ENCODE results near the gene FTL. TPM values are rescaled to one million over a fixed set of nuclear protein-coding genes. Genes with fewer than 3 reads are reported as not detected.

FTL gene
- total RNA-seq, 1 experiment from 2014 or later, result 1,245 TPM

GRCh38 chr19:48945415-48945814 is 19.7 kb upstream of the FTL start:
- Histone ChIP-seq H4K91ac (ENCODE audit: insufficient read length, low read depth, low read length) (no peak overlapping the region), H4K5ac (ENCODE audit: insufficient read length, low read depth, low read length) (no peak overlapping the region), H3K27ac (ENCODE audit: insufficient read length, low read depth, low read length) (no peak overlapping the region), H2BK12ac (ENCODE audit: insufficient read length, low read depth, low read length) (no peak overlapping the region), H3K4me1 (ENCODE audit: insufficient read depth, low read length) (no peaks in the 10 kb centered on the region), H3K4me2 (ENCODE audit: insufficient read depth, insufficient read length, low read length) (no peak overlapping the region), H2BK120ac (ENCODE audit: low read depth, low read length, poor library complexity, severe bottlenecking) (no peak overlapping the region), H3K14ac (ENCODE audit: insufficient read depth, low read length) (no peak overlapping the region), H3K56ac (ENCODE audit: insufficient read length, low read depth, low read length) (no peak overlapping the region), H3K4ac (ENCODE audit: low read depth, low read length) (no peak overlapping the region), H3K79me2 (ENCODE audit: insufficient read depth, low read length) (no peaks in the 10 kb centered on the region), H2BK5ac (ENCODE audit: insufficient read length, low read length) (no peak overlapping the region), H4K8ac (replicated peaks; ENCODE audit: insufficient read length, low read depth, low read length) (no peak overlapping the region), H2AFZ (ENCODE audit: low read length) (no peak overlapping the region), H3K23me2 (ENCODE audit: insufficient read length, low read depth, low read length, poor library complexity, severe bottlenecking) (no peaks in the 10 kb centered on the region), H3K18ac (ENCODE audit: insufficient read length, low read depth, low read length) (no peak overlapping the region), H2BK20ac (ENCODE audit: low read depth, low read length, poor library complexity, severe bottlenecking) (no peak overlapping the region), H3K79me1 (ENCODE audit: insufficient read depth, low read depth, low read length, poor library complexity, severe bottlenecking) (no peaks in the 10 kb centered on the region), H3K9ac (ENCODE audit: extremely low read depth, insufficient read length, low read length) (no peak overlapping the region), H3T11ph (ENCODE audit: low read length) (no peak overlapping the region), H3K27me3 (ENCODE audit: insufficient read depth, low read length) (no peaks in the 10 kb centered on the region; the same call in 1 of the 2 replicates), H2BK15ac (ENCODE audit: low read depth, low read length) (no peak overlapping the region), H3K23ac (ENCODE audit: insufficient read length, low read depth, low read length) (no peak overlapping the region), H2AK5ac (ENCODE audit: insufficient read length, low read length) (no peak overlapping the region), H4K20me1 (ENCODE audit: control insufficient read depth, insufficient read depth, insufficient read length) (no peaks in the 10 kb centered on the region), H3K9me3 (ENCODE audit: control insufficient read depth, low read depth, low read length) (no peaks in the 10 kb centered on the region)
- TF ChIP-seq CTCF (conservative IDR thresholded peaks at IDR 0.05), result no peak
- H3K4me1 Mint-ChIP-seq, result no peaks in the 10 kb centered on the region
- H3K36me3 Mint-ChIP-seq (ENCODE audit: insufficient read depth in 1 of 3, low read depth in 3 of 3), result peaks cover 8 to 10% (median 8%) of the 10 kb centered on the region in 3 experiments; a peak in 6 of 7 replicates
- 0 out of 2 replicates have a peak, but pooled peaks cover 5% of the 10 kb centered on the region for H3K27me3 Mint-ChIP-seq (ENCODE audit: low read depth)
- no CpG with 5 or more reads among the region's 5 CpGs for WGBS (ENCODE audit: extremely low coverage, insufficient read length, low lambda C conversion rate)
- no peak for DNase-seq
- H3K4me3 Mint-ChIP-seq, result no peak overlapping the region
- H3K9me3 Mint-ChIP-seq, result peaks cover 0 to 2% of the 10 kb centered on the region in 2 experiments; a peak in 4 of 5 replicates
- H3K27ac Mint-ChIP-seq, result no peak overlapping the region

Measured in H9 (cell line).